GM18867 (cell line): ENCODE data around the gene SSTR3.
"Not testable (repeated sequence)": the region's sequence is repeated elsewhere in the genome, so short reads cannot be mapped to it uniquely, and the experiment has no call there.

Experiments used
- ATAC-seq: cut with Tn5 transposase; IDR thresholded peaks from one replicate; pipeline ENCODE4 v1.9.1; 2021; ENCODE audit warnings: mild to moderate bottlenecking, moderate library complexity; ENCODE audit not compliant: unreplicated experiment

Gene SSTR3

GRCh38 chr22:37212174-37212906, at the start of gene SSTR3:
SSTR3 (minus strand) TSS chr22:37212477; CDS start chr22:37207803, 4,674 bp downstream.
- no peak for ATAC-seq

- no peak for ATAC-seq
These were observed 48.6 kb upstream of the SSTR3 start for GRCh38 chr22:37260901-37261336.

GRCh38 chr22:37260155-37260795, 48.0 kb upstream of the SSTR3 start:
- no peak for ATAC-seq

- ATAC-seq = no peak
These were observed 47.3 kb upstream of the SSTR3 start for GRCh38 chr22:37259540-37260029.

- ATAC-seq = no peak
These were observed 46.6 kb upstream of the SSTR3 start for GRCh38 chr22:37258753-37259401.

- ATAC-seq = no peak
These were observed 45.9 kb upstream of the SSTR3 start for GRCh38 chr22:37258005-37258752.

- ATAC-seq = no peak
These were observed 43.9 kb upstream of the SSTR3 start for GRCh38 chr22:37256075-37256726.

GRCh38 chr22:37255558-37256006, 43.3 kb upstream of the SSTR3 start:
- ATAC-seq = no peak

GRCh38 chr22:37254867-37255233, 42.6 kb upstream of the SSTR3 start:
- no peak for ATAC-seq

- ATAC-seq = no peak
These were observed 42.1 kb upstream of the SSTR3 start for GRCh38 chr22:37254209-37254866.

GRCh38 chr22:37253126-37253660, 40.9 kb upstream of the SSTR3 start:
- ATAC-seq = no peak

GRCh38 chr22:37251836-37252235, 39.6 kb upstream of the SSTR3 start:
- not testable (repeated sequence) for ATAC-seq

GRCh38 chr22:37249986-37250385, 37.7 kb upstream of the SSTR3 start:
- ATAC-seq = no peak

GRCh38 chr22:37248251-37248650, 36.0 kb upstream of the SSTR3 start:
- ATAC-seq = no peak

GRCh38 chr22:37245740-37246139, 33.5 kb upstream of the SSTR3 start:
- ATAC-seq = no peak

GRCh38 chr22:37244922-37245722, 32.8 kb upstream of the SSTR3 start:
- no peak for ATAC-seq

GRCh38 chr22:37244114-37244921, 32.0 kb upstream of the SSTR3 start, which contains the start of gene RAC2:
RAC2 (minus strand) TSS chr22:37244269; CDS start chr22:37244148, 121 bp downstream.
- no peak for ATAC-seq
